Measurements from ENCODE around the gene PRRG3.
A peak's percentile ranks its signal among the peaks of the same experiment; 100 is the strongest.
"Not testable (repeated sequence)": the region's sequence is repeated elsewhere in the genome, so short reads cannot be mapped to it uniquely, and the experiment has no call there.

The PRRG3 gene

GRCh38 chrX:151694661-151695582, at the start of gene PRRG3:
PRRG3 (plus strand) TSS chrX:151695458; CDS start chrX:151698815, 3,357 bp downstream.
- DNase-seq, result no peak

GRCh38 chrX:151675121-151675746, 20.0 kb upstream of the PRRG3 start:
- DNase-seq, result no peak

DNA sequence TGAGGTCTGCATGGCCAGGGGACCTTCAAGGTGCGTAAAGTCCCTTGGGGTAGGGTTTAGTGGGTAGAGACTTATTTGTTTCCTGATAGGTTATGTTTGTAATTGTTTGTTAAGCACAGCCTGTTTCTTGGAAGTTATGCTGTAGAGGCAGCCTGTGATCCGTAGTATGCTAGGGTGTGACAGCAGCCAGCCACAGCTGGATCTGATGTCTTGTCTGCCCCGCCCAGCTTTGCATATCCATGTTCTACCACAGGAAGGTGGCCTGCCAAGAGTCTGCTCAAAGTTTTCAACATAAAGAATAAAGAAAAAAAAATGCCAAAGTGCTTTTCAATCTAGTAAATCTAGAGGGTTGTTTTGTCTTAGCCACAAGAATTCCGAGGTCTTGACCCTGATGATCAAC, 19.1 kb upstream of the PRRG3 start:
- DNase-seq, result no peak

- no peak for DNase-seq
These were observed 15.4 kb upstream of the PRRG3 start for GRCh38 chrX:151679798-151680402.

DNA sequence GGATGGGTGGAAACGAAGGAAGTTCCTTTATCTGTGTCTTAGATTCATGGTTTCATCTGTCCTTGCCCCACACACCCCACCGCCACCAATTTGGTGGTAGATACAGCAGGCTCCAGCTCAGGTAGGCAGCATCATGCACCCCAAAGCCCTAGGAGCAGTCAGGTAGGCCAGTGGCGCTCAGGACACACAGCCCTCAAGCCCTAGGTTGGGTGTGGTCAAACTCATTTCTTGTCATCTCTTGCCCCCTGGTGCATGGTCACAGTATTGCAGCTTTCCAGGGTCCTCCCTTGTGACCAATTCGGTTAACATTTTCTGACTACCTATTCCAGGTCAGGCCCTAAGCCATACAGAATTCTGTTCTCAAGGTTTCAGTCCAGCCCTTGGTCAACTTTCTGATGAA, 14.5 kb upstream of the PRRG3 start:
- peak; percentile 0 for DNase-seq

GRCh38 chrX:151687635-151688034, 7.6 kb upstream of the PRRG3 start:
- no peak for DNase-seq

GRCh38 chrX:151688695-151689094, 6.6 kb upstream of the PRRG3 start:
- no peak for DNase-seq

DNA sequence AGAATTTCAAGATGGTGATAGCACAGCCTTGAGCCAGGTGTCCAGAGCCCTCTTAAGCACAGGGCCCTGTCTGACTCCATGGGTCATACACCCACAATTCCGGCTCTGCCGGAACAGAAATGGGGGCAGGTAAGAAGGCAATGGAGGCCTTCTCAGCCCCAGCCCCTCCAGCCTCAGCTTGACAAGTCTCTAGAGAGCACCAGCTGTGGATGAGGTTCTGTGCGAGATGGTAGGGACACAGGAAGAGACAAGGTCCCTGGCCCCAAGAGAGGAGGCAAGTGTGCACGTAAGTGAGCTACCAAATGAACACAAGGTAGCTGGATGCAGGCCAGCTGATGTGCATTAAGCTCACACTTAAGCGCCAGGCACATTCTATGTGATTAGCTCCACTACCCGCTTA, 2.4 kb upstream of the PRRG3 start:
- DNase-seq, result no peak

- DNase-seq, result no peak
These were observed 1.1 kb upstream of the PRRG3 start for GRCh38 chrX:151694121-151694520.

DNA sequence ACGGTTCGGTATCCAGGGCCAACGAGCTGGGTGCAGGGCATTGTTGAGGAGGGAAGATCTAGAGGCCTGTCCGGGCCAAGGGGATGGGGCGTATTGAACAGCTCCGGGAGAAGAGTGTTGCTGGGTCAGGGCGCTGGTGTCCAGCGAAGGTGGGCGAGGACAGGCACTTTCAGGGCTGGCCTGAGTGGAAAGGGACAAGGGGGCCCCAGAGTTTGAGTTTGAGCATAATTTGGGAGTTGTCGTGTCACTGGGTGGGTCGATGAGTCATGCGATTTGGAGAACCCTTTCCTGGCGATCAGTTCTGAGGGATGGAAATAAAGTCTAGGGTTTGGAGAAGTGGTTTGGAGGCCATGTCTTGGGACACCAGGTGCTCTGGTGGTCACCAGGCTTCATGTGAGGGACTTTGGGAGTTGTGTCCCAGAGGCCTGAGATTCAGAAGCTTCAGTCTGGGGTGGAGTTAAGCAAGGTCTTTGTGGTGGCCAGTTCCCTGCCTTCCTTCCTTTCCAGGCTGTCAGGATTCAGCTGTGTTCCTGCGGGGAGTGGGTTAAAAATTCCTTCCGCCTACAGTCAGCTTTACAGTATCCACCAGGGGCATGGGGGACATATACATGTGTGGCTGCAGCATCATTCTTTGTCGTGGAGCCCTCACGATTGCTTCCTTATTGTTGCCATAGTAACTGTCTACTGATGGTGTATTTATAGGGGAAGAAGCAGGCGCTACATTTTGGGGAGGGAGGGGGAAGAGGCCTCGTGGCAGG, 504 bp downstream of the PRRG3 start:
- DNase-seq, result no peak

DNA sequence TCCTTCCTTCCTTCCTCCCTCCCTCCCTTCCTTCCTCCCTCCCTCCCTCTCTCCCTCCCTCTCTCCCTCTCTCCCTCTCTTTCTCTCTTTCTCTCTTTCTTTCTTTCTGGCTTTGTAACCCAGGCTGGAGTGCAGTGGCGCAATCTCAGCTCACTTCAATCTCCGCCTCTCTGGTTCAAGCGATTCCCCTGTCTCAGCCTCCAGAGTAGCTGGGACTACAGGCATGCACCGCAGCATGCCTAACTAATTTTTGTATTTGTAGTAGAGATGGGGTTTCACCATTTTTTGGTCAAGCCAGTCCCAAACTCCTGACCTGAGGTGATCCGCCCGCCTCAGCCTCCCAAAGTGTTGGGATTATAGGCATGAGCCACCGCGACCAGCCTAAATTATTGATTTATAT, 1.8 kb downstream of the PRRG3 start:
- DNase-seq, result not testable (repeated sequence)

- DNase-seq, result no peak
These were observed 2.3 kb downstream of the PRRG3 start for GRCh38 chrX:151697522-151697921.

GRCh38 chrX:151698485-151698884, 3.2 kb downstream of the PRRG3 start:
- no peak for DNase-seq

DNA sequence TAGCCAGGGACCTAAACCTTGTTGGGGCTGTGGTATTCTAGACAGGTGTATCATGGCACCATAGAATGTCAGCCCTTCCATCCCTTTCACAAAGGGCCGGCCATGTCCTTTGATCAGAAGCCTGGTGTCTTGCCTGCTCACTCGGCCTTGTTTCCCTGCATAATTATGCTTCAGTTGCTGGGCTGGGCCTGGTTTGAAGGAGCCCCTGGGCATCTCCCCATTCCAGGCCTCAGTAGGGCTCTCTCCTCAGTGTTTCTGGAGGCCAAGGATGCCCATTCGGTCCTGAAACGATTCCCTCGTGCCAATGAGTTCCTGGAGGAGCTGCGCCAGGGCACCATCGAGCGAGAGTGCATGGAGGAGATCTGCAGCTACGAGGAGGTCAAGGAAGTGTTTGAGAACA, 4.5 kb downstream of the PRRG3 start:
- DNase-seq, result no peak

DNA sequence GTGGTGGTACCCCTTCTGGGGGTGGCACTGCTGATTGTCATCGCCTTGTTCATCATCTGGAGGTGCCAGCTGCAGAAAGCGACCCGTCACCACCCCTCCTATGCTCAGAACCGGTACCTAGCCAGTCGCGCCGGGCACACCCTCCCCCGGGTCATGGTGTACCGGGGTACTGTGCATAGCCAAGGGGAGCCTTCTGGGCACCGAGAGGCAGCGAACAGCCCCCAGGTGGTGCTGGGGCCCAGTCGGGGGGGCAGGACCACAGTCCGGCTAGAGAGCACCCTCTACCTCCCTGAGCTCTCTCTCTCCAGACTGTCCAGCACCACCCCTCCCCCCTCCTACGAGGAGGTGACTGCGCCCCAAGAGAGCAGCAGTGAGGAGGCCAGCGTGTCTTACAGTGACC, 5.3 kb downstream of the PRRG3 start:
- no peak for DNase-seq

GRCh38 chrX:151701071-151701470, 5.8 kb downstream of the PRRG3 start:
- DNase-seq, result no peak

DNA sequence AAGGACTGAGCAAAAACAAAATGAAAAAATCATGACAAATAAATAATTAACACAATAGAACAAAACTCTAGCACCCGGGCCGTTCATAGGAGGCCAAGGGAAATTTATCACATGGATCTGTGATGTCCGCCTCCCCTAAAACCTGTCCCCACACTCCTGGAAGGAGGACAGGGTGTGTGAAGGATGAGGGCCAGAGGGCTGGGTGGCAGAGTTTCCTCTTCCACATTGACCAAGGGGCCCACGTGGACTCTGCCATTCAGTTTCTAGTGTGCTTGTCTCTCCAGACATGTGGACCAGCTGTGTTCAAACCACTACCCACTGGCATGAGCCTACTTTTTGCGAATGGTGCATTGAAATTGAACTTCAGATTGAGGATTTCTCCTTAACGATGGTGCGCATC, 6.3 kb downstream of the PRRG3 start:
- no peak for DNase-seq

DNA sequence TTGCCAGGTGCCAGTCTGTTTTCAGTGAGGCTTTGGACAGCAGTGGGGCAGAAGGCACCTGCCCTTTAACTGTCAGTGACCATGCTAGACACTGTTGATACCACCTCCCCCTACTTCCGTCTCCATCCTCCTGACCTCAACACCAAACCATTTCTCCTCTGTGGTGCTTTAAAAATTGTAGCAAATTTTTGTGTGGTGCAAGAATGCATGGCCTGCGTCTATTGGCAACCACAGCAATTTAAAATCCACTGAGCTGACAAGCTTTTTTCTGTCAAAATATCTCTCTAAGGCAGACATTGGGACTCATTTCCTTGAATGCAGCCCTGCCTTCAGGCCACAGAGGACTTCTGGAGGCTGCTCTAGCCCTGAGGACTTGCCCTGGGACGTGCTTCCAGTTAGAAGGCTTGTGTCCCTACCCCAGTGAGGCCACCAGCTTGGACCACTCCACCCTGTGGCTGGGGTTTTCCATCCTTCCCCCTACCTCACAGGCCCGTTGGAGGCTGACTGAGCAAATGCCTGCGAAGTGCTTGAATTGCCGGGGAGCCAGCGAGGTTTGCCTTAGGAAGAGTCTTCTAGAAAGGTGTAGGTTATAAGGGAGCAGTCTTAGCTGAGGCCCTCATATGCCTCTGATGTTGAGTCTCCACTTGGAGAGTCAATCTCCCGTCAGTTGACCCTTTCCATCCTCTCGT, 6.9 kb downstream of the PRRG3 start:
- no peak for DNase-seq

- no peak for DNase-seq
These were observed 7.6 kb downstream of the PRRG3 start for GRCh38 chrX:151702741-151703340.

- DNase-seq, result no peak
These were observed 8.2 kb downstream of the PRRG3 start for GRCh38 chrX:151703487-151703886.

DNA sequence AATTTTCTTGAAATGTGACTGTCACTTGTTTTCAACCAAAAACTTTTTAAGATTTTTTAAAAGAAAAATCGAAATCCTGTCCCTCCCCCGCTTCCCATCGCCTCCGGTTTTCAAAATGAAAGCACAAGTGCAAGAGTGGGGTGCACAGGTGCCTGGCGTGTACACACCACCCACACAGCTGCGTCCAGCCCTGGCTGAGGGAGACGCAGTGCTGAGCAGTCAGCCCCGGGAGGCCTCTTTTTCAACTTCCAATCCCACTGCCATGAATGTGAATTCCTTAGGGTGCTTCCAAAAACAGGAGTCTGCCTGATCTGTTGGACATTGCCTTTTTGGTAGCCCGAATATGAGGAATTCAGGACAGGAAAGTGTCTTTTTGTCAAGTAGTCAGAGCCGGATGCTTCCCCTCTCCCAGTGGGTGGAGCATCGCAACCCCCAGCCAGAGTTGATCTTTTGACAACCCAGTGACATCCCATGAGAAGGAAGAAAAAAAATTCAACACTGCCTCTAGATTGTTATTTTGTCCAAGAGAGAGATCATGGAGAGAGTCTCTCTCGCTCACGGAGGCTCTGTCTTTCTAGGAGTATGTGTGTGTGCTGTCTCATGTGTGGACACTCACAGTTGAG, 8.9 kb downstream of the PRRG3 start:
- DNase-seq, result no peak

GRCh38 chrX:151708821-151709220, 13.6 kb downstream of the PRRG3 start:
- no peak for DNase-seq
